GM21367 (cell line): Measurements from ENCODE around the gene TMEM69.
"Not testable (repeated sequence)": the region's sequence is repeated elsewhere in the genome, so short reads cannot be mapped to it uniquely, and the experiment has no call there.

ENCODE experiments used
- ATAC-seq: cut with Tn5 transposase; IDR thresholded peaks from one replicate; pipeline ENCODE4 v1.9.1; 2021; ENCODE audit not compliant: unreplicated experiment

Gene TMEM69

DNA sequence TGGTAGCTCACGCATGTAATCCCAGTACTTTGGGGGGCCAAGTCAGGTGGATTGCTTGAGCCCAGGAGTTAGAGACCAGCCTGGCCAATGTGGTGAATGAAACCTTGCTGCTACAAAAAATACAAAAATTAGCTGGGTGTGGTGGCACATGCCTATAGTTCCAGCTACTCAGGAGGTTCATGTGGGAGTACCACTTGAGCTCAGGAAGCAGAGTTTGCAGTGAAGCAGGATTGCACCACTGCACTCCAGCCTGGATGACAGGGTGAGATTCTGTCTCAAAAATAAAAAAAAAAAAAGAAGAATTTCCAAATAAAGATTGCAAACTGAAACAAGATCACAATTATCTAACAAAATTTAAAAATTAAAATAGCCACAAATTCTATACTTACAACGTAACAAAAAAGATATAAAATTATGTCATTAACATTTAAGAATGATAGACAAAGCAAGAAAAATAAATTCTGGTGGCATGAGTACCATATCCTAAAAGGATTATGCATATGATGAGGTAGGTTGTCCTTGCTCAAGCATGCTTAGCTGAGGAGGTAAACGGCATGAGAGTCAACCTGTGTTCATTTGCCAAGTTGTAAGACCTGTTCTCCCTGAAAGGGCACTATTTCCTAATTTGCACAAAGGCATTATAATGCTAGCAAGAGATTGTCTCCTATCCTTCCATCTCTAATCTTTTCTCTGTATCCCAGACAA is 42.2 kb downstream of the TMEM69 start:
- ATAC-seq: no peak

- no peak for ATAC-seq
Observed at GRCh38 chr1:45730780-45731319, 42.9 kb downstream of the TMEM69 start.

- ATAC-seq: no peak
Observed at GRCh38 chr1:45739137-45739536, 51.2 kb downstream of the TMEM69 start.

- not testable (repeated sequence) for ATAC-seq
Observed at GRCh38 chr1:45739641-45740156, 51.7 kb downstream of the TMEM69 start.
